Measurements from ENCODE around the gene CRYBA1. TPM values are rescaled to one million over a fixed set of nuclear protein-coding genes. Genes with fewer than 3 reads are reported as not detected.

CRYBA1 gene
- polyA plus RNA-seq, 3 donors: not detected

DNA sequence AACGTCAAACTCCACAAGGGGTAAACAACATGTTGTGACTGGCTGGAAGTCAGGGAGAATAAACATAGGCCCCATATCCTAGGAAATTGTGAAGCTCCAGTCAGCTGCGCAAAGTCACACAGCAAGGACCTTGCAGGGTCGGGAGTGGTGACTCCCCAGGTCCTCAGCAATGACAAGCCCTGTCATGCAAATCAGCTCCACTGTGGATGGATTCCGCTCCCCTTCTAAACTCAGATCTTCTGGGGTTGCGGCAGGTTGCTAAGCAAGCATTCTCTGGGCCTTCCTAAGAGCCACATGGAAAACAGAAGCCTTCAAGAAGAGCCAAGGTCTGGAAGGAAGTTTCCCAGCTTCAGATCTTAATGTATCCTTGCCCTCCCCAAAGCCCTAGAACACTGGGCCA is 37.6 kb upstream of the CRYBA1 start:
- Mint-ChIP-seq H3K36me3 (no peaks in the 10 kb centered on the region), H3K27ac (no peak overlapping the region)

GRCh38 chr17:29210879-29211278 is 35.8 kb upstream of the CRYBA1 start:
- H3K4me1 ChIP-seq (ENCODE audit: control insufficient read depth in 1 of 2, insufficient read depth in 2 of 2, low read length in 2 of 2): peaks cover 31 to 32% of the 10 kb centered on the region in 2 donors
- TF ChIP-seq, protein P1, sequence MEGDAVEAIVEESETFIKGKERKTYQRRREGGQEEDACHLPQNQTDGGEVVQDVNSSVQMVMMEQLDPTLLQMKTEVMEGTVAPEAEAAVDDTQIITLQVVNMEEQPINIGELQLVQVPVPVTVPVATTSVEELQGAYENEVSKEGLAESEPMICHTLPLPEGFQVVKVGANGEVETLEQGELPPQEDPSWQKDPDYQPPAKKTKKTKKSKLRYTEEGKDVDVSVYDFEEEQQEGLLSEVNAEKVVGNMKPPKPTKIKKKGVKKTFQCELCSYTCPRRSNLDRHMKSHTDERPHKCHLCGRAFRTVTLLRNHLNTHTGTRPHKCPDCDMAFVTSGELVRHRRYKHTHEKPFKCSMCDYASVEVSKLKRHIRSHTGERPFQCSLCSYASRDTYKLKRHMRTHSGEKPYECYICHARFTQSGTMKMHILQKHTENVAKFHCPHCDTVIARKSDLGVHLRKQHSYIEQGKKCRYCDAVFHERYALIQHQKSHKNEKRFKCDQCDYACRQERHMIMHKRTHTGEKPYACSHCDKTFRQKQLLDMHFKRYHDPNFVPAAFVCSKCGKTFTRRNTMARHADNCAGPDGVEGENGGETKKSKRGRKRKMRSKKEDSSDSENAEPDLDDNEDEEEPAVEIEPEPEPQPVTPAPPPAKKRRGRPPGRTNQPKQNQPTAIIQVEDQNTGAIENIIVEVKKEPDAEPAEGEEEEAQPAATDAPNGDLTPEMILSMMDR (IDR thresholded peaks at IDR 0.05): no peak
- no peaks in the 10 kb centered on the region for H3K36me3 ChIP-seq (replicated peaks in 1 of 2; ENCODE audit: control insufficient read depth in 1 of 2, insufficient read depth in 2 of 2, low read length in 2 of 2)
- no peak overlapping the region for H2AFZ ChIP-seq (ENCODE audit: insufficient read depth, low read depth, low read length, poor library complexity, severe bottlenecking)
- Mint-ChIP-seq H3K9me3 (peaks cover 0 to 2% (median 0%) of the 10 kb centered on the region in 7 donors), H3K27ac (no peak overlapping the region), H3K4me1 (peaks cover 36% of the 10 kb centered on the region), H3K36me3 (no peaks in the 10 kb centered on the region), H3K4me3 (no peak overlapping the region), H3K27me3 (ENCODE audit: low read depth in 3 of 3) (no peaks in the 10 kb centered on the region)
- no peaks in the 10 kb centered on the region for H4K20me1 ChIP-seq (ENCODE audit: insufficient read depth, low read length)
- H3K9ac ChIP-seq (ENCODE audit: insufficient read depth, low read length, poor library complexity, severe bottlenecking): no peak overlapping the region
- H3K27me3 ChIP-seq (ENCODE audit: control insufficient read depth in 2 of 2, insufficient read depth in 2 of 2, low read length in 2 of 2): no peaks in the 10 kb centered on the region
- H3K4me3 ChIP-seq (replicated peaks in 1 of 3; ENCODE audit: low read depth in 2 of 3, low read length in 3 of 3): no peak overlapping the region
- no CpG with 5 or more reads among the region's 2 CpGs for WGBS (ENCODE audit: insufficient coverage)
- peak in 2 of 3 donors; percentile 13 to 50 for DNase-seq
- H3K9me3 ChIP-seq (replicated peaks in 1 of 2; ENCODE audit: control insufficient read depth in 1 of 2, insufficient read depth in 1 of 2, low read length in 2 of 2): no peaks in the 10 kb centered on the region
- no peak overlapping the region for H3K4me2 ChIP-seq (replicated peaks; ENCODE audit: extremely low read depth, low read length, poor library complexity, severe bottlenecking)
- intact Hi-C loops (cut with micrococcal nuclease): no loop called here
- no peak overlapping the region for H3K27ac ChIP-seq (ENCODE audit: low read depth in 1 of 2, low read length in 2 of 2)
- H3K79me2 ChIP-seq (ENCODE audit: insufficient read depth, low read length): no peaks in the 10 kb centered on the region

More for the DNA sequence above, 37.6 kb upstream of the CRYBA1 start:
- Mint-ChIP-seq H3K4me3 (no peak overlapping the region), H3K27me3 (ENCODE audit: low read depth in 3 of 3) (peaks cover 0 to 5% (median 0%) of the 10 kb centered on the region in 3 donors), H3K4me1 (peaks cover 24% of the 10 kb centered on the region), H3K9me3 (peaks cover 0 to 2% (median 0%) of the 10 kb centered on the region in 7 donors)
- intact Hi-C loops (cut with micrococcal nuclease): no loop called here
- Histone ChIP-seq H4K20me1 (ENCODE audit: insufficient read depth, low read length) (no peaks in the 10 kb centered on the region), H3K27me3 (ENCODE audit: control insufficient read depth in 2 of 2, insufficient read depth in 2 of 2, low read length in 2 of 2) (no peaks in the 10 kb centered on the region), H3K27ac (ENCODE audit: low read depth in 1 of 2, low read length in 2 of 2) (no peak overlapping the region), H3K9ac (ENCODE audit: insufficient read depth, low read length, poor library complexity, severe bottlenecking) (no peak overlapping the region), H3K4me1 (ENCODE audit: control insufficient read depth in 1 of 2, insufficient read depth in 2 of 2, low read length in 2 of 2) (peaks cover 19 to 21% of the 10 kb centered on the region in 2 donors), H3K79me2 (ENCODE audit: insufficient read depth, low read length) (no peaks in the 10 kb centered on the region), H3K4me2 (replicated peaks; ENCODE audit: extremely low read depth, low read length, poor library complexity, severe bottlenecking) (no peak overlapping the region), H3K36me3 (replicated peaks in 1 of 2; ENCODE audit: control insufficient read depth in 1 of 2, insufficient read depth in 2 of 2, low read length in 2 of 2) (no peaks in the 10 kb centered on the region), H3K9me3 (replicated peaks in 1 of 2; ENCODE audit: control insufficient read depth in 1 of 2, insufficient read depth in 1 of 2, low read length in 2 of 2) (no peaks in the 10 kb centered on the region), H2AFZ (ENCODE audit: insufficient read depth, low read depth, low read length, poor library complexity, severe bottlenecking) (no peak overlapping the region), H3K4me3 (replicated peaks in 1 of 3; ENCODE audit: low read depth in 2 of 3, low read length in 3 of 3) (no peak overlapping the region)
- TF ChIP-seq, protein P1 (IDR thresholded peaks at IDR 0.05): no peak
- 93% methylated on average over 3 of the region's 5 CpGs for WGBS (ENCODE audit: insufficient coverage)
- DNase-seq: no peak

All from CD14-positive monocyte (primary cell).